ENCODE measurements around the gene IREB2.

Gene IREB2

GRCh38 chr15:78541744-78542034 is 103.7 kb downstream of the IREB2 start:
- DNase-seq = no peak
- Histone ChIP-seq H3K9me3 (ENCODE audit: severe bottlenecking) (no peaks in the 10 kb centered on the region), H3K27me3 (ENCODE audit: insufficient read depth, low read depth, severe bottlenecking) (no peaks in the 10 kb centered on the region), H3K27ac (no peak overlapping the region), H3K4me3 (ENCODE audit: low read depth, low read length) (no peak overlapping the region), H3K36me3 (peaks cover 44% of the 10 kb centered on the region)
- TF ChIP-seq CTCF (IDR thresholded peaks at IDR 0.05; ENCODE audit: low read depth, low read length) = no peak

GRCh38 chr15:78542647-78543046 is 104.6 kb downstream of the IREB2 start:
- H3K4me3 ChIP-seq (ENCODE audit: low read depth, low read length) = no peak overlapping the region
- H3K27ac ChIP-seq = no peak overlapping the region
- TF ChIP-seq CTCF (IDR thresholded peaks at IDR 0.05; ENCODE audit: low read depth, low read length) = no peak
- no peak for DNase-seq
- no peaks in the 10 kb centered on the region for H3K9me3 ChIP-seq (ENCODE audit: severe bottlenecking)
- H3K27me3 ChIP-seq (ENCODE audit: insufficient read depth, low read depth, severe bottlenecking) = no peaks in the 10 kb centered on the region
- H3K36me3 ChIP-seq = peaks cover 54% of the 10 kb centered on the region

- H3K36me3 ChIP-seq = peaks cover 54% of the 10 kb centered on the region
- H3K9me3 ChIP-seq (ENCODE audit: severe bottlenecking) = no peaks in the 10 kb centered on the region
- no peak overlapping the region for H3K4me3 ChIP-seq (ENCODE audit: low read depth, low read length)
- TF ChIP-seq CTCF (IDR thresholded peaks at IDR 0.05; ENCODE audit: low read depth, low read length) = no peak
- H3K27ac ChIP-seq = no peak overlapping the region
- no peaks in the 10 kb centered on the region for H3K27me3 ChIP-seq (ENCODE audit: insufficient read depth, low read depth, severe bottlenecking)
- no peak for DNase-seq
Observed at GRCh38 chr15:78550194-78550593, 112.2 kb downstream of the IREB2 start.

GRCh38 chr15:78550815-78551214 is 112.8 kb downstream of the IREB2 start:
- Histone ChIP-seq H3K27me3 (ENCODE audit: insufficient read depth, low read depth, severe bottlenecking) (no peaks in the 10 kb centered on the region), H3K36me3 (peaks cover 48% of the 10 kb centered on the region), H3K4me3 (ENCODE audit: low read depth, low read length) (no peak overlapping the region), H3K27ac (no peak overlapping the region), H3K9me3 (ENCODE audit: severe bottlenecking) (no peaks in the 10 kb centered on the region)
- DNase-seq = no peak
- no peak for TF ChIP-seq CTCF (IDR thresholded peaks at IDR 0.05; ENCODE audit: low read depth, low read length)

Data from WERI-Rb-1 (cell line).